ENCODE data around the gene ACTL6B. TPM values are rescaled to one million over a fixed set of nuclear protein-coding genes. Genes with fewer than 3 reads are reported as not detected.

Gene ACTL6B
- total and polyA plus RNA-seq, 2 of the 8 experiments (the other 6 are each of a cell fraction or from before 2014, with no cell fraction given), result 2.1 to 4.5 TPM

GRCh38 chr7:100682991-100683658, 26.9 kb upstream of the ACTL6B start (continued):
- no peak for TF ChIP-seq RBBP5 (IDR thresholded peaks at IDR 0.05; ENCODE audit: borderline replicate concordance, low read depth, low read length)
- TF ChIP-seq KDM4A (IDR thresholded peaks at IDR 0.05; ENCODE audit: low read depth, low read length, severe bottlenecking), result no peak
- TF ChIP-seq MAFK (IDR thresholded peaks at IDR 0.05; ENCODE audit: low read depth, low read length), result no peak
- no peak for TF ChIP-seq RFX5 (IDR thresholded peaks at IDR 0.05; ENCODE audit: borderline replicate concordance, low read depth, low read length)
- TF ChIP-seq TCF12 (IDR thresholded peaks at IDR 0.05; ENCODE audit: low read depth, low read length), result no peak
- TF ChIP-seq SP1 (IDR thresholded peaks at IDR 0.05; ENCODE audit: low read depth, low read length), result no peak
- TF ChIP-seq PHF8 (conservative IDR thresholded peaks at IDR 0.05; ENCODE audit: low read depth, low read length), result no peak
- TF ChIP-seq, protein P1, sequence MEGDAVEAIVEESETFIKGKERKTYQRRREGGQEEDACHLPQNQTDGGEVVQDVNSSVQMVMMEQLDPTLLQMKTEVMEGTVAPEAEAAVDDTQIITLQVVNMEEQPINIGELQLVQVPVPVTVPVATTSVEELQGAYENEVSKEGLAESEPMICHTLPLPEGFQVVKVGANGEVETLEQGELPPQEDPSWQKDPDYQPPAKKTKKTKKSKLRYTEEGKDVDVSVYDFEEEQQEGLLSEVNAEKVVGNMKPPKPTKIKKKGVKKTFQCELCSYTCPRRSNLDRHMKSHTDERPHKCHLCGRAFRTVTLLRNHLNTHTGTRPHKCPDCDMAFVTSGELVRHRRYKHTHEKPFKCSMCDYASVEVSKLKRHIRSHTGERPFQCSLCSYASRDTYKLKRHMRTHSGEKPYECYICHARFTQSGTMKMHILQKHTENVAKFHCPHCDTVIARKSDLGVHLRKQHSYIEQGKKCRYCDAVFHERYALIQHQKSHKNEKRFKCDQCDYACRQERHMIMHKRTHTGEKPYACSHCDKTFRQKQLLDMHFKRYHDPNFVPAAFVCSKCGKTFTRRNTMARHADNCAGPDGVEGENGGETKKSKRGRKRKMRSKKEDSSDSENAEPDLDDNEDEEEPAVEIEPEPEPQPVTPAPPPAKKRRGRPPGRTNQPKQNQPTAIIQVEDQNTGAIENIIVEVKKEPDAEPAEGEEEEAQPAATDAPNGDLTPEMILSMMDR (IDR thresholded peaks at IDR 0.05; ENCODE audit: control extremely low read depth in 1 of 3, insufficient read depth in 1 of 3, low read depth in 1 of 3, low read length in 3 of 3), result no peak

Data from H1 (cell line).